Kidney capillary endothelial cell (primary cell): ENCODE data around the gene ACTG2.
A peak's percentile ranks its signal among the peaks of the same experiment; 100 is the strongest.

ENCODE experiments used
- DNase-seq: peaks from one replicate; pipeline ENCODE4 v3.0.0-alpha.2; 2018; ENCODE audit warnings: low spot score

Gene ACTG2

DNA sequence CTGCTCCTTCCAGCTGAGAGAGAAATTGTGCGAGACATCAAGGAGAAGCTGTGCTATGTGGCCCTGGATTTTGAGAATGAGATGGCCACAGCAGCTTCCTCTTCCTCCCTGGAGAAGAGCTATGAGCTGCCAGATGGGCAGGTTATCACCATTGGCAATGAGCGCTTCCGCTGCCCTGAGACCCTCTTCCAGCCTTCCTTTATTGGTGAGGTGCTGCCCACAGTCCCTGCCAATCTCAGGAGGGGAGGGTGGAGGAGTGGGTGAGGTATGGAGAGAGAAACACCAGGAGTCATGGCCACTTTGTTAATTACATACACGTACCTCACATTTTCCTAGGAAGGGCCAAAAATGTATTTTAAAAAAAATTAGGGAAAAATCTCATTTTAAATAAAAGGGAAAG is 21.9 kb downstream of the ACTG2 start:
- DNase-seq: no peak

DNA sequence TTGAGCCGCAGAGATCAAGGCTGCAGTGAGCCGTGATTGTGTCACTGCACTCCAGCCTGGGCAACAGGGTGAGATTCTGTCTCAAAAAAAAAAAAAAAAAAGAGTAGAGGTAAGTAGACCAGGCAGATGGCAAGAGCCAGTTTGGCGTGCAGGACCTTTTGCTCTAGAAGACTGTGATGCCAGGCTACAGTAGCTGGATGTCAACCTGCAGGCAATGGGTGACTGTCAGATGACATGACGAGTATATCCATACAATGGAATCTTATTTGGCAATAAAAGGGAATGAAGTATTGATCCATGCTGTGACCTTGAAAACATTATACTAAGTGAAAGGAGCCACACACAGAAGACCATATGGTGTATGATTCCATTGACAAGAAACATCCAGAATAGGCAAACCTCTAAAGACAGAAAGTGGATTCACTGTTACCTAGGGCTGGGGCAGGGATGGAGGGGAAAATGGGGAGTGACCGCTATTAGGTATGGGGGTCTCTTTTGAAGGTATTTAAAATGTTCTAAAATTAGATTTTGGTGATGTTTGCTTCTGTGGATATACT is 22.7 kb downstream of the ACTG2 start:
- no peak for DNase-seq

DNA sequence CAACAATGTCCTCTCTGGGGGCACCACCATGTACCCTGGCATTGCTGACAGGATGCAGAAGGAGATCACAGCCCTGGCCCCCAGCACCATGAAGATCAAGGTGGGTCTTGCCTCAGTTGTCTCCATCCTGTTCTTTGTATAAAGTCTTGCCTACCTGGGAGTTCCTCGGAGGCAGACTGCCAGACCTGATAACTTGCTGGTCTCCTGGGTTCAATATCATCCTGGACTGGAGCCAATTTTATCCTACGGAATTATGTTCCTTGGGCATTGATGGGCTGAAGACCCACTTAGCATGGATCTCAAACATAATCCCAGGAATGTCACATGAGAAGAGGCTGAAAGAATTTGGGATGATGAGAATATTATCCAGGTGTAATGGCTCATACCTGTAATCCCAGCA is 23.9 kb downstream of the ACTG2 start:
- no peak for DNase-seq

DNA sequence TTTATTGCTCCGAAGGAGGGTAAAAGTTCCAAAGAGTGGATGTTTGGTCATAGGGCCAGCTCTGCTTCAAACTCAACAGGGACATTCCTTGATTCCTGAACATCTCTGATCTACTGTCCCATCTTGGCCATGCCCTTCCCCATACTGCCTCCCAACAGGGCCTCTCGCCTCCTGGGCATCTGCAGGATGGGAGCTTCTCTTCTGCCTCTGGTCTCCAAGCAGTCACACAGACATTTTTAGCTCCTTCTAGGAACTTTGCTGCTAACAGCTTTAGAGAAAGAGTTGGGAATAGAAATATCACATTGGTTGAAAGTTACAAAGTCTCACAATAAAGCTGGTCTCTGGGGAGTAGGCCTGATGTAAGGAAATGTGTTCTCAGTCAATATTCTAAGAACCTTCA is 24.5 kb downstream of the ACTG2 start:
- no peak for DNase-seq

DNA sequence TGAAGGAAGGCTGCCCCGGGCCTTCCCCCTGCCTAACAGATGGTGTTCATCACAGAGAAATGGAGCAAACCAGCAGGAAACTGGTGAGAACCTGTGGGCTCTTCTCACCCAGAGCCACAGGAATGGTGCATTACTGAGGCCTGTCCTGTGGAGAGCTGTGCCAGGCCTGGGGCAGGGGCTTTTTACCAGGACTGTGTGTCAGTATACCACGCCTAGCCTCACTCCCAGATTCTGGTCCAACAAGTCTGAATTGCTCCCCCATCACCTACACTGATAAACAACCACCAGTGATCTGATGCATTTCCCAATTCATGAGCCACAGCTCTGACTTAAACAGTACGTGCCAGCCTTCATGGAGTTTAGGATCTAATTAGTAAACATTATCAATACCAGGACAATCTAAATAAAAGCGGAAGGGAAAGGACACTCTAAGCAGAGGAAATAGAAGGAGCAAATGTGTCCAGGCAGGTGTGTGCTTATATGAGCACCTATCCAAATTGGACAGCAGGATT is 24.9 kb downstream of the ACTG2 start:
- DNase-seq: no peak

DNA sequence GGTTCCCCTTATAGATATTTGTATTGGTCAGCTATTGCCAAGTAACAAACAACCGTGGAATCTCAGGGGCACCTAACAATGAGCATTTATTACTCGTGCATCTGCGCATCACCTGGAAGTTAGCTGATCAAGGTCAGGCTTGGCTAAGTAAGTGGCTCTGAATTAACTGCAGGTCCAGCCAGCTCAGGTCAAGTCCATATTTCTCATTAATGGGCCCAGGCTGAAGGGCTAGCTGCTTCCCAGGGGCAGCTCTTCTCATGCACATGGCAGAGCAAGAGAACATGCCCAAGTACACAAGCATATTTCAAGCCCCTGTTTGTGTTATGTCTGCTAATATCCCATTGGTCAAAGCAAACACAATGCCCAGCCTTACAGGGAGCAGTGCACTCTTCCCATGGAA is 26.0 kb downstream of the ACTG2 start:
- DNase-seq: no peak

DNA sequence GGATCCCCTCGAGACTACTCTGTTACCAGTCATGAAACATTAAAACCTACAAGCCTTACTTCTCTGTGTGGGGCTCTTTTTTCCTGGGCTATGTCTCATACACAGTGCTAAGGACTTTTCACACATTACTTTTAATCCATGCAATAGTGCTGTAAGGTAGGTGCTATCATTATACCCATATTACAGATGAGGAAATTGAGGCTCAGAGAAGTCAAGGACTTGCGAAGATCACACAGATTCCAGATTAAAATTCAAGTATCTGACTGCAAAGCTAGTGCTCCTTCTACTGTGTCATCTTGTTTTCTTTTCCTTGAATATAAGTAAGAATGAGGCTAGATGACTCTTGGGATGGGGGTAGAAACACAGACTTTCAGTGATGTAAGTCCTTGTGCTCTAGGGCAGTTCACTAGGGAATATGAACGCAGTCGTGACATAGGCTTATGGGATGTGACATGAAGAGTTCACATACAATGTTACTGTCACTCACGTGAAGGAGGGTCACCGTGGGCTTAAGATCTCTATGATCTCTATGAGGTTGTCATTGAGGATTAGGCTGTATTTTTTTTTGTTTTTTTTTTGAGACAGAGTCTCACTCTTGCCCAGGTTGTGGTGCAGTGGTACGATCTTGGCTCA is 26.9 kb downstream of the ACTG2 start:
- no peak for DNase-seq

DNA sequence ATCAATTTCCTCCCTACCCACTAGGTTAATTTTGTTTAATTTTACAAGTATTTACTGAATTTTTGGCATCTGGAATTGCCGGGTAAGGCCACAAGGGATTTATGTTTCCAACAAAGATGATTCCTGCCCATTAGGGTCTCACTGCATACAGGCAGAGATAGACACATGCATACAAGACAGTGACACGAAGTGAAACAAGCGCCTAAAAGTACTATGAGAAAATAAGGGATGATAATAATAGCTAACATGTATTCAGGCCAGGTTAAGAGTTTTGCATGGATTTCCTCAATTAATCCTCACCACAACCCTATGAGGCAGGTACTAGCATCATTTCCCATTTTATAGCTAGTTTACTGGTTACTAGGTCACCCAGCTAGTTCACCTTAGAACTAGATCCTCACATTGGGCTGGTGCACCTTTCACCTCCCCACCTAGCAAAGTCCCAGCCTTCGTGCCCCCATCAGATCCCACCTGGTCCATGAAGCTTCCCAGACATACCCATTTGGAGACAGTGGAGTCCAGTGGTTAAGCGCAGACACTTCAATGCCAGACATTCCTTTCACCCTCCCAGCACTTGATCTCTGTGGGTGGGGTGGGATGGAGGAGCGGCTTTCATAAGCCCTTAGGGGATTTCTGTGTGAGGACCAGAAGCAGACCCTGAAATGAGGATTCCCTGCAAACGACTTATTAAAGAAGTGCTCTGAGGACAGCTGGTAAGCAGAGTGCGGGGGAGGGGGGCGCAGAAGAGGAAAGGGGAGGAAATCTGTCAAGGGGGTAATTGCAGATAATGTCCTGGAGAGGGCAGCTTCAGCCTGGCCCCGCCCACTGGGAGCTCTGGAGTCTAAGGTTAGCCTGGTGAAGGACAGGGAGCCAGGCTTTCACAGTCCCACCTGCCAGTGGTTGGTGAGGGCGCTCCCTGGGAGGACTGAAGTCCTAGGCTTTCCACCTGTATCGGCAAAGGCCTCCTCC is 28.1 kb downstream of the ACTG2 start:
- no peak for DNase-seq

DNA sequence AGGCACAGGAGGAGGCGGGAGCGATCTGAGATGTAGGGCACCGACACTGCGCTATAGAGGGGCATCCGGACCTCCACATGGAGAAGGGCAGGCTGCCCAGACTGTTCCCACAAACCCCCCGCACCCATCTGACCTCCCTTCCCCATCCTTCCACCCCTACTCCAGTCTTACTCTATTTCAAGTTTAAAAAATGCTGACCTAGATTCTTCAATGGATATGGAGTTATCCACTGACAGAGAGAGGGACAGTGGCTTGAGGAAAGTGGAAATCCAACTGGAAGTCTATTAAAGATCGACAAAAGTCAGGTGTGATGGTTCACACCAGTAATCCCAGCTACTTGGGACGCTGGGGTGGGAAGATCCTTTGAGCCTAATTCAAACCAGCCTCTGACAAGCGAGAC is 28.8 kb downstream of the ACTG2 start:
- DNase-seq: no peak

DNA sequence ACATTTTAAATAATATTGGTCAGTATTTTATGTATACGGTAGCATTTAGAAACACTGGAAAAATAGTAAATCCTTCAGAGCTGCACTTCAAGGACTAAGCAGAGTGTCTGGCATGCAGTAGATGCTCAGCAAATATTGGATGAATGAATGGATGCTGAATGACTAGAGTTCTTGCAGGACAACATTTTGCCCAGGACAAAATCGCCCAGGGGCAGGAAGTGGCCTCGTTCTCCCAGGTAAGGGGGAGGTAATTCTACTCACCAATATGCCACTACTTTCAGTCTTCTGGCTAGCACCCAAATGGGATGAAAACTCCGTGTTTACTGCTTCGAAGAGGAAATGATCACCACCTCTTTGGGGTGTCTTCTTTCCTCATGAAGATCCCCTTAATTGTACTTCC is 29.9 kb downstream of the ACTG2 start:
- no peak for DNase-seq

DNA sequence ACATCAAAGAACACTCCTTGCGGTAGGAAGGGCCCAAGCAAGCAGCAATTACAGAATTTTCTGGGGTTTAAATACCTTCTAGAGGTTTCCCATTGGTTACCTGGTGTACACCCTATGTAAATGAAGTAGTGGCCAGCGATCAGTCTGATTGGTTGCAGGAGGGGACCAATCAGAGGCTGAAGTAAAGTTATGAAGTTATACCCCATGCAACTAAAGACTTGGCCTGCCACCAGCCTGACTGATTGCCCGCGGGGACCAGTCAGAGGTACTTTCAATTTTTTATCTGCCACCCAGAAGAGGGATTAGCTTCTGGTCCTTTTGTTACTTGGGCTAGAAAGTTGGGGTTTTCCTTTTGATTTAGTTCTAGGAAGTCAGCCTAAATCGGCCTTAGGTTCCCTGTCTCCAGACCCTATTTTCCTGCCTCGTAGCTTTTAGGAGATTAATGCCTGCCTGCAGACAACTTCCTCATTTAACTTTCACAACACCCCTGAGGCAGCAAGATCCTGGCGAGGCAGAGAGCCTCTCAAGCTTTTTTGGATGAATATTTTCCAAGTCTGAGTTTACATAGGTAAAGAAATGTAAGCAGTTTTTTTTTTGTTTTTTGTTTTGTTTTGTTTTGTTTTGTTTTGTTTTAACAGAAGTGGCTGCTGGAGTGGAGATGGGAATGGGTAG is 32.4 kb downstream of the ACTG2 start:
- no peak for DNase-seq

DNA sequence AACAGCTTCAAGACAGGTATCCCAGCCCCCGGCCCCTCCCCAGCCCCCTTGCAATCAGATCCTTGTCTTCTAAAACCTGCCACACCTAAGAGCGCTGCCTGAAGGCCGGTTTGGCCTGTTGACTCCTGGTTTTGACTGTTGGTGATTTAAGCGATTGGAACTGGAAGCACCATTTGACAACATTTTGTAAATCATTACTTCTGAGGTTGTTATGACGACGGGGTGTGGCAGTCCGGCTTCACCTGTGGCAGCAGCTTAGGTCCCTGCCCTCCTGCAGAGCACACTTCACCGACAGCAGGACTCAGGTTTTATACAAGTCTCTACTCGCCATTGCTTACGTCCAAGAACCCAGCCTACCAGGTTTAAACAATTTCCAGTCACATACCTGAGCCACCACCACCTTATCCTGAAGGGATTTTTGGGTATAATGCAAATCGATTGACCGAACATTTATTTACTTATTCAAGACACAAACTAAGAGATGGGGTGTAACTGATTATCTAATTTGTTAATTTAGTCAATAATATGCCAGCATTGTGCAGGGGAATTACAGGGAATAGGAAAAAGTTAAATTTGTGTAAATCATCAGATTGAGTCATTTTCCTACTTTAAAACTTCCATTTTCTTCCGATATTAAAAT is 33.2 kb downstream of the ACTG2 start:
- no peak for DNase-seq

DNA sequence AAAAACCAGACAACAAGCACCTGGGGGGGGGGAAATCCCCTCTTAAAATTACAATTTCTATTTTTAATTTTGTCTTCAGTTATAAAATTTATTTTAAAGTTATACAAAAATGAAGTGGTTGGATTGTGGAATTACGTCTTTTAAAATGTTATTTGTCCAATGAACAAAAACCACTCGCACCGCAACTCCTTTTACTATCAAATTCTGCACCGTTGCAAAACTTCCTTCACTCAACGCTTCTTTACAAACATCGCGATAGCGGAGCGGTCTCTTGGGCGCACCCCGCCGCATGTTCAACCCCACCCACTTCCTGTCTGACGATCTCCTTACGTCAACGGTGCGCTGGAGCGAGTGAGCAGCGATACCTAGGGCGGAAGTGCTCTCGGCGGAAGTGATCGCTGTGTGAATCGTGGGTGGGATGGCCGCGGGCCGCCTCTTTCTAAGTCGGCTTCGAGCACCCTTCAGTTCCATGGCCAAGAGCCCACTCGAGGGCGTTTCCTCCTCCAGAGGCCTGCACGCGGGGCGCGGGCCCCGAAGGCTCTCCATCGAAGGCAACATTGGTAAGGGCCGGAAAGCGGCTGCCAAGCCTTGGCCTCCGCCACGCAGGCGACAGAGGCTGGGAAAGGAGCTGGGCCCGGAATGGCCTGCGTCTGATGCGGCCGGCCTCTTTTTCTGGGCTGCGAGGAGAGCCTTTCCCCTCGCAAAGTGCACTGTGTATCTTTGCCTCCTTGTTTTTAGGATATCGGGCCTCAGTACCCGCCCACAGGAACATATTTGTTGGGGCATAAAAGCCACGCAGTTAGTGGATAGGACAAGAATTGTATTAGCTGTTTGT is 33.9 kb downstream of the ACTG2 start, which contains the start of gene DGUOK:
TSS of gene DGUOK (plus strand) at position 388 of the 835 bp plus-strand sequence. CDS start at position 419, 31 bp downstream.
- DNase-seq: peak; percentile 95

DNA sequence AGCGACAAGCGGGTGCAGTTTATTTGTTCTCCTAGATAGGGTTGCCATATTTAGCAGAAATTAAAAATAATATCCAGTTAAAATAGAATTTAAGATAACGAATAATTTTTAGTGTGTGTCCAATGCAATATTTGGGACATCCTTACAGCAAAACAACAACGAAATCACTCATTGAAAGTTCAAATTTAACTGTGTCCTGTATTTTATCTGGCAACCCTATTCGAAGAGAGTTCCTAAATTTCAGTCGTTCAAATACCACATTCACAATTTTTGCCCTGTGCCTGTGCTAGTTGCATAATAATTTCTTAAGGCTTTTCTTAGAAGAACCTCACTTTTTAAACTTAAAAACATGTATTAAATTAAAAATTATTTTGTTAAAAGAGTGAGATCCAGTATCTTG is 34.5 kb downstream of the ACTG2 start:
- no peak for DNase-seq

DNA sequence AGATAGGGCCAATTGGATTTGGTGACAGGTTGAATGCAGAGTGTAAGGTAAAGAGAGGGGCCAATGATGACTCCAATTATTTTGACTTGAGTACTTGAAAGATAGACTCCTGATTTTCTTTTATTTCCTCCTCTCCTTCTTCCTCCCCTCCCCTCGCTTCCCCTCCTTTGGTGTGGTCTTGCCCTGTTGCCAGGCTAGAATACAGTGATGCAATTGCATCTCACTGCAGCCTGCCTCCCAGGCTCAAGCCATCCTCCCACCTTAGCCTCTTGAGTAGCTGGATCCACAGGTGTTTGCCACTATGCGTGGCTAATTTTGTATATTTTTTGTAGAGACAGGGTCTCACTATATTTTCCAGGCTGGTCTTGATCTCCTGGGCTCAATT is 36.1 kb downstream of the ACTG2 start:
- DNase-seq: no peak

DNA sequence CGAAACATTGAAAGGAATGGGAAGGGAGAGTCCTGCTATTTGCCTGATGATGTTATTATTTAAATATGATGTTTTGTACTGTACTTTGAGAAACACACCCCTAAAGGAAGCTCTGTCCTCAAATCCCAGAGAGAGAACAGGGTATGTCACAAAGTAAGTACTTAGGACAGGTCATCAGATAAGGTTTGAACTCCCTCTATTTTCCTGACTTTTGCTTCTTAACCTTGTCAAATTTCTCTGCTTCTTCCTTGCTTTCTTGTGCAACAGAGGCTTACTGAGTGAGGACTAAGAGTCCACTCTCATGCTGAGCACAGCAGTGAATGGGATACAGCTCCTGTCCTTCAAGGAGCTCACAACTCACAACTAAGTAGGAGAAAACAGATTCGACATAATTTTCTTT is 37.6 kb downstream of the ACTG2 start:
- DNase-seq: no peak

DNA sequence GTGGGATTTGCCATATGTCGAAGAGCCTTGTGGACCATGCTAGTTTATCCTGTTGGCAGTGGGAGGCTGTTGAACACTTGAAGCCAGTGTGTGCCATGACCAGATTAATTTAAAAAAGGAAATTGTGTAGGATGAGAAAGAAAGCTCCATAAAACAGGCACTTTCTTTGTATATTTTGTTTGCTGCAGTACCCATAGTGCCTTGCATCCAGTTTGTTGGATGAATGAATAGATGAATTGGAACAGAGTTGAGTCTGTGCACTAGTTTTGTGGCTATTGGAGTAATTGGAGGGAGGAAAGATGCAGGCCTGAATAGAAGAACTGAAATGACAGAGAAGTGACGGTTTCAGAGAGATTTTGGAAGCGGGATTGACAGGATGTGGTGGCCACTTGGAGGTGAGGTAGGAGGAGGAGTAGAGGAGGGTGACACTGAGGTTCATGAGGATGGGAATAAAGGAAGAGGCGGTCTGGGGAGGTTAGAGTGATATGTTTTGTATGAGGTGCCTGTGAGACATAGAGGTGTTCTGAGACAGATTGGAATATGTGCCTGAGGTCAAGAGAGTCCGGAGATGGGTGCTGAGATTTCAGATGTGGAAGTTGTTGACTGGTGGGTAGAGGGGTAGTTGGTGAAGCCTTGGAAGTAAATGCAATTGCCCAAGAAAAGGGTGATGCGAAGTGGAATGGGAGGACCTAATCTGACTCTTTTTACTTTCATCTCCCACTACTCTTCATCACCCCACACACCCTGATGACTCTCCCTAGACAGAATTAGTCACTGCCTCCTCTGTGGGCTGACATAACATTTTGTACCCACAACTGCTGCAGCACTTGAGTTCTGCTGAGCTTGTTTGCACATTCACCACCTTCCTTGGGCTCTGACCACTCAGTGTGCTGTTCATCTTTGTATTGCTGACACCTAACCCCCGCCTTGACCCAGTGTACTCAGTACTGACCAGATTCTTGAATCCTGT is 39.0 kb downstream of the ACTG2 start:
- no peak for DNase-seq

DNA sequence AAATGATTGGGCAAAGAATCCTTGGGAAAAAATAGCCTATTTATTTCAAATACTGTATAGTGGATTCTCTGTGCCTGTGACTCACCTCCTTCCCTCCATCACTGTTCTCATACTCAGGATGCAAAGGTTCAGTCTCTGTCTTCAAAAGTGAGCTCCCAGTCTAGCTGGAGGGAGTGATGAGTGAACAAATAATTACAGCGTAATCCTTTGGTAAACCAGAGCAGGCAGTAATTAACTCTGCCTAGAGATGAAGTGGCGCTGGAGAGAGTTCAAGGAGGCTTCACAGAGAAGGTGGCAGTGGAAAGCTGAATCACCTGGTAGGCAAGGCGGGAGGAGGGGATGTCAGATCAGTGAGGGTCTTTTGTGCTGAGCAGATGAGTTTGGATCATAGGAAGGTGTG is 40.4 kb downstream of the ACTG2 start:
- DNase-seq: no peak

DNA sequence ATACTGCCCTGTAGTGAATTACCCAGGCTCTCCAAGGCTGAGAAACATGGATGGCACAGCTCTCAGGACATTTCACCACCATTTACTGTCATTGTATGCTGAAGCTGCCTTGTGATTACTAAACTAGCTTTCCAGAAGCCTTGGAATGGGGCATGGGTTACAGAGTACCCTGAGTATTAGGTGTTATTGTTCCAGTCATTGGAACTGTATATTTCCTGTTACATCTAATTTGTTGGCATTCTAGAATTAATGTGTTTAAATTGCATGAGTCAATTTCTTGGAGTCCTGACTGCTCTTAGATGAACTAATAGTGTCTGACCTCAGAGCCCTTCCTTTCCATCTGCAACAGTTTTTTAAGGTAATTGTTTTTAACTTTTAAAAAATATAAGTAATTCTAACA is 42.8 kb downstream of the ACTG2 start:
- peak; percentile 15 for DNase-seq
